ENCODE data around the gene ZBED6.

GRCh38 chr1:203807196-203807595 lies 11.8 kb downstream of the ZBED6 start:
- TF ChIP-seq CTCF (conservative IDR thresholded peaks at IDR 0.05) = no peak
- no peak for TF ChIP-seq ZFX (IDR thresholded peaks at IDR 0.05)

Measured in C4-2B (cell line).